NCI-H2196 (cell line): ENCODE results near the gene HIVEP3.

Experiments used
- DNase-seq: peaks from one replicate; lab custom pipeline; 2025; ENCODE audit not compliant: unreplicated experiment; lab: John Stamatoyannopoulos, UW

HIVEP3 gene

GRCh38 chr1:41672173-41672572 is 246.5 kb downstream of the HIVEP3 start:
- DNase-seq, result no peak

DNA sequence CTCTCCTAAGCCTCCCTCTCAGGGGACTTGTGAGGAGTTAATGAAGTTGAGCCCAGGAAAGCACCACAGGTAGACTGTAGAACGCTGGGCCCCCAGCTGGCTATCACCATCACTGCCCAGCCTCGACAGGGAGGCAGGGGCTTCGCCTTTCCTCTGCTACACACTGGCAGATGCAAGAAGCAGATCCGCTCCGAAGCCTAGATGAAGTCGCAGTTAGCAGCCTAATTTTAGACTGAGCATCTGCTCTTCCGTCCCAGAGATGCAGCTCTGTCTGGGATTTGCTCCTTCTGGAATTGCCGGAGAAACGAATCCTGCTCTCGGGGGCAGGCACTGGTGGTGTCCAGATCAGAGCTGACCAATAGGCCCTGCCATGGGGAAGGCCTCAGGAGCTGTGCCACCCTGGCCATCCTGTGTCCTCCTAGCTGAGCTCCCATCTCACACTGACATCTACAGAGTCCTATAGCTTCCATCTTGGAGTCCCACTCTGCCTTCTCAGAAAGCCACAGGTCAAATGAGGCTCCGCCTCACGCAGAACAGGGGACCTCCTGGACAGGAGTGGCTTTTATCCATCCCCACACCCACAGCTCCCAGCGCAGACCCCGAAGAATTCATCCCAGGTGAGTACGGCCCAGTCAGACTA is 247.5 kb downstream of the HIVEP3 start:
- no peak for DNase-seq

DNA sequence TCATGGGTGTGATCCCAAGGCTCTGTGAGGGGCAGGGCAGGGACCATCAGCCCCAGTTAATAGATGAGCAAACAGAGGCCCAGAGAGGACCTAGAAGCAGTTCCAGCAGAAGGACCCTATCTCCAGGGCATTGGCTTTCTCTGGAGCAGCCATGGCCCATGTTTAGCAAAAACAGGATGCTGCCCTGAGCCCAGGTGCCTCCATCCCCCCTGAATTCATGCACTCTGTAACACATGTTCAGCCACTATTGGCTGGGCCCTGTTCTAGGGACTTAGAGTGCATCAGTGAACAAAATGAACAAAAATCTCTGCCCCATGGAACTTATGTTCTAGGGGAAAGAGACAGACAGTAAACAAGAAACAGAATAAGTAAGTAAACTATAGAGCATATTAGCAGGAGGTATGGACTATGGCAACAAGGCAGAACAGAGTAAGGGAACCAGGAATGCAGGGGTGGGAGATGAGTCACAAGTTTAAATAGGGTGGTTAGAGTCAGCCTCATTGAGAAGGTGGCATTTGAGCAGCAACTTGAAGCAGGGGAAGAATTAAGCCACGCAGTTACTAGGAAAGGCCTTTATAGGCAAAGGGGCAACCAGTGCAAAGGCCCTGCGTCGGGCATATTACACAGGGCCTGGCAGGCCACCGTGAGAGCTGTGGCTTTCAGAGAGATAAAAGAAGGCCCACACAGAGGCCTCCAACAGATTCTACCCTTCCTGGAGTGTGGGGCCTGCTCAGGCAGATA is 248.3 kb downstream of the HIVEP3 start:
- no peak for DNase-seq

DNA sequence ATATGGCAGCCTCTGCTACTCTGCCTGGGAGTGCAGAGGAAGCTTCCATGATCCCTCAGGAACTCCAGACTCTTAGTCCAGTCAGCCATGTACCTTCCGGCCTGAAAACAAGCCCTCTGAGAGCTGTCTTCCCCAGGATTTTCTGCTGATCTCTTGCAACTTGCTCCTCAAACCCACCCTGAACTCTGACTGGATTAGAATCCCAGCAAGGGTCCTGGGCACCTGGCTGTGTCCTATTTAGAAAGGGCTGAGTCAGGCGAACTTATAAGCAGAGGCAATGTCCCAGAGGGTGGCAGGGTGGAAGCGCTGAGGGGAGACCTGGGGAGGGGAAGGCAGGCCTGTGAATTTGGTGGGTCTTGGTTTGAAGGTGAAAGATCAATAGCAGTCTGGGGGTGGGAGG is 249.8 kb downstream of the HIVEP3 start:
- DNase-seq, result no peak

GRCh38 chr1:41668054-41668660 is 250.6 kb downstream of the HIVEP3 start:
- no peak for DNase-seq

DNA sequence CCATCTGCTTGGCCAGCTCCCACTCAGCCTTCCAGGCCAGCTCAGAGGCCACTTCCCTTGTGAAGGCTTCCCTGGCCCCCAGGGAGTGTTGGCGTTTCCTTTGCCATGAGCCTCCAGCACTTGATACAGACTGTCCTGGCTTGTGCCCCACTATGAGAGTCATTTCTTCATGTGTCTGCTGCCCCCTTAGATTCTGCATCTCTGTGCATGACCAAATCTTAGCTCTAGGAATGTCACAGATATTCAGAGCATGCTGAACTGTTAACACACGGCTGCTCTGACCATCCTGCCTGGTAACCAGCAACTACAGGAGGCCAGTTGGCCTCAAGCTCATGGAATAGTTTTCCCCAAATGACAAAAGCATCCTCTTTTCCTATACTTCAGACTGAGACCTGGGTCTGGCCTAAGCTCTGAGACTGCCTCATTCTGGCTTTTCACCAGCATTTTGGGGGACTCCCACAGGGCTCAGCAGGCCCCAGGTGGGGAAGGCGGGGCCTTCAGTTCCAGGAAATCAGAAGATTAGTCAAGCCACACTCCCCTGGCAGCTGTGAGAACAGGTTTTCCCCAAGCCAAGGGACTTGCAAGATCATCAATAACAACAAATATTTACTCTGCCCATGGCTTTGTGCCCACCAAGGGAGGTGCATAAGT is 251.6 kb downstream of the HIVEP3 start:
- DNase-seq, result peak; percentile 7

GRCh38 chr1:41665962-41666917 is 252.5 kb downstream of the HIVEP3 start:
- no peak for DNase-seq

DNA sequence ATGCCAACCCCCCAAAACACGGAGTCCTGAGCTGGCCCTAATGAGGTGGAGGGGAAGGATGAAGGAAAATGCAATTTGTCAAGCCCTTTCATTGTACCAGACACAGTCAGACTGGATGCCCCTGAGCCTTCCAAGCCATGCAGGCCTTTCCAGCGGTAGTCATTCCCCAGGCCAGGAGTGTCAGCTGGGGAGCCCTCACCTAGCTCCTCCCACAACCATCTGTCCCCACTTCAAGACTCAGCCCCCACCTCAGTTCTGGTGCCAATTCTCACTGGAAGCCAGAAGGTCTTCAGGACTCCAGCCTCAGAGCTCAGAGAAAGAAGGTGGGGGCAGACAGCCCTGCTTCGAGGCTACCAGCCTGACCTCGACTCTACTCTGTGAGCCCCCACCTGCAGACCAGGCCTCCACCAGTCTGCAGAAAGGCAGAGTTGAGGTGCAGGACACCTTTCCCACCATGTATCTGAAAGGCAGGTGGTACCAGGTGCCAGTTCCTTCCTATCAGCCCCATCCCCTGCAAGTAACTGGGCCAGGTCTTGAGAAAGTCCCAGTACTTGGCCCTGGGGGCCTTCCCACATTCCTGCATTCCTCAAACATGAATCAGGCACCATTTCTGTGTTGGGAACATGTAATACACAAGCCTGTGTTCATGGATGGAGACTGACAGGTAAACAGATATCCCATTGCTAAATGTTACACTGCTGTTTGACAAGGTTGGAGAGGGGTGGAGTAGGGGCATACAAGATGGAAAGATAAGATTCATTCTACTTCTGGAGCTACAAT is 253.7 kb downstream of the HIVEP3 start:
- no peak for DNase-seq

DNA sequence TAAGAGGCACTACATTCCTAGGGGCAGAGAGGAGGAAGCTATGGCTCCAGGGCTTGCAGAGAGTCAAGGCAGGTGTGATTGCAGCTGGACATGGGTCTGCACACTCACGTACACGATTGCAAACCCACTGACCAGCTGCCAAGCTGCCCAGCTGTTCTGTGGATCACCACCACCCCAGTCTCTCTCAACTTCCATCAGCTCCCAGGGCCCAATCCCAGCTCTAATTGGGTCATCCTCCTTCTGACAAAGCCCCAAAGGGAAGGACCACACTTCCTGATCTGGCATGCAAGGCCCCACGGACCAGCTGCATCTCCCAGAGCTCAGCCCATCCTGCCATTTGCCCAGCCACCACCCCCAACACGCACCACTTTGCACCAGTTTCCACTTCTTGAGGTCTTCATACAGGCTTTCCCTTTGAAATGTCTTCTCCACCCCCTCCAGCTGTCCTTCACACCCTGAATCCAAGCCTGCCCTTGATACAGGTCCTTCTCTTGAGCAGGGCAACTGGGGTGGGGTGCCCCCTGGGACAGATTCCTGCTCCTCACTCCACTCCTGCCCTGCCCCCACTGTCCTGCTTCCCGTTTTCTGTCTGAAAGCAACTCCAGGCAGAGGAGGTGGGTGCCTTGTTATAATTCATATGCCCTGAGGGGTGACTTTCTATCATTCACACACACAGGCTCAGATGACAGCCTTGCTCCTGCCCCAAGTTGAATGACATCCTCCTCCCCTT is 254.9 kb downstream of the HIVEP3 start:
- no peak for DNase-seq

DNA sequence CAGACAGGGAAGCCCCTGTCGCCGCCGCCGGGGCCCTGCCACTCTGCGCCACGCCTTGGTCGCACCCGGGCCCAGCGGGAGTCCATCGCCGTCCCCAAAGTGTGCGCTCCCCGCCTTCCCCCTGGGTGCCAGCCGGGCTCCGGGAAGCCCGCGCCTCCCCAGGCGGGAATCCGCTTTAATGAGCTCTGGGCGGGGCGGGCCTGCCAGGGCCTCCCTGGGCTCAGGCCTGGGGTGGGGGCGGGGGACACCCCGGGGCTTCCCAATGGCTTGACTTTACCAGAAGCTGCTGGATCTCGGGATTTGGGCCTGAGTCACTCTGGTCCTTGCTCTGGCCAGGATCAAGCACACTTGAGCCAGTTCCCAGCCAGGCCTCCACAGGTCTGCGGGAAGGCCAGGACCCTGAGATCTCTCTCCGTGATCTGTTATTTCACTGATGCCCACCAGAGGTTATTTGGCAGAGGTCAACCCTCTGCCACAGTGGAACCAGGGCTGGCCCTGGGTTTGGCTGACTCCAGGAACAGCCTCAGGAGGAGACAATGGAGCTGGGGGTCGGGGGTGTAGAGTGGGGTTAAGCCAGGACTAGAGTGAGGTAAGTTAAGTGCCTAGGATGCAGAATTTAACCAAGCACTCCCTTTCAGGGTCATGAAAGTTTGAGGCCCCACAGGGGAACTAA is 255.8 kb downstream of the HIVEP3 start:
- DNase-seq, result no peak

DNA sequence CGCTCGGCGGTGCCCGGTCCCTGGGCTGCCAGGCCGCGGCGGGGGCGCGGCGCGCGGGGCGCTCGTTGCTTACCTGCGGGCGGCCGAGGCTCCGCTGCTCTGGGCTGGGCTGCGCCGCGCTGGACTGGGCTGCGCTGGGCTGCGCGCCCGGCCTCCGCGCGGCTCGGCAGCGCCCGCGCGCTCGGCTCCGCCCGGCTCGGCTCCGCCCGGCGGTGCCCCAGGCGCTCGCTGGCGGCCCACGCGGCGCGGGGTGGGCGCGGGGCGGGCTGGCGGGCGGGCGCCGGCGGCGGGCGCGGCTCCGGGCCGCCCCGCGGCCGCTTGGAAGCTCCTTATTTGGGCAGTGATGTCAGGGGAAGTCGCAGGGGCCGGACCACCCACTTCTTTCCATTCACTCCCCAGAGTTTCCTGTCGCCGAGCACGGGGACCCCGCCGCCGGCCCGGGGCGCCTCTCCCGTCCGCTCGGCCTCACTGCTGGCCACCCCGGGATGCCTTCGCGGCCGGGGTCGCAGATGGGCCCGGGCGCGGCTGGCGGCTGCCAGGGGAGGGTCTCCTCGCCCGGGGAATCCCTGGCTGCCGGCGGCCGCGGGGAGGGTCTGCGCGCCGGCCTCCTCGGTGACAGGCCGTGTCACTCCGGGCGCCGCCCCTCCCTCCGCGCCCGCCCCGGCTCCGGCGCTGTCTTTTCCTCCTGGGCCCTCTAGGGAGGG is 256.5 kb downstream of the HIVEP3 start:
- DNase-seq, result peak; percentile 20

DNA sequence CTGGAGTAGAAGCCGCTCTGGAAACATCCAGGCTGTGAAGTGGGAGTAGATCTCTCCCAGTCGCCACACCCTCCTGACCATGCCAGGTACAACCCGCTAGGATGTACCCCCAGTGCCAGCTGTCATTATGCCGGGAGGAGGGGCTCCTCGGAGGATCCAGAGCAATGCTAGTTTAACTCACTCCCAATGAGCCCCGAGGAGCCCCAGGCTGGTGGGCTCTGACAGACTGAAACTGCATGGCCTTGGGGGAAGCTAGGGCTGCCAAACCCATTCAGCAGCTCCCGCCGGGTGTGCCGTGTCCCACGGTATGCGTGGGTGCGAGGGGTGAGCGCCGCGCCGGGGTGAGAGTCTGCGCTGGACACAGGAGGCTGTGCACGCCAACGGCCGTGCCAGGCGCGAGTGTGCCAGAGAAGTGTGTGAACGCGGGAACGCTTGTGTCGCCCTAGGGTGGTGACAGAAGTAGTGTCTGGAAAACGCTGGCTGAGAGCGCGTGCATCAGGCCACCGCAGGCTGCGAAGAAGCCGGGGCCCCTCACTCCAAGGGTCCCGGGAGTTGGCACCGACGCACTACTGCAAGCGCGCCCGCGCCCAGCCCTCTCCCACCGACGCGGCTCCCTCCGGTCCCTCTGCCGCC is 257.2 kb downstream of the HIVEP3 start:
- no peak for DNase-seq

GRCh38 chr1:41660570-41661427 is 257.9 kb downstream of the HIVEP3 start:
- no peak for DNase-seq

GRCh38 chr1:41659903-41660302 is 258.8 kb downstream of the HIVEP3 start:
- no peak for DNase-seq

- DNase-seq, result no peak
Observed at GRCh38 chr1:41659159-41659495, 259.6 kb downstream of the HIVEP3 start.

GRCh38 chr1:41658431-41659158 is 260.1 kb downstream of the HIVEP3 start:
- no peak for DNase-seq
